Right atrium auricular region (tissue), 2 donors: Measurements from ENCODE around the gene CTSE. TPM values are rescaled to one million over a fixed set of nuclear protein-coding genes. Genes with fewer than 3 reads are reported as not detected.
"Not testable (repeated sequence)": the region's sequence is repeated elsewhere in the genome, so short reads cannot be mapped to it uniquely, and the experiment has no call there.

Experiments used
- DNase-seq: peaks from one replicate; pipeline ENCODE4 v3.0.0-alpha.2; 2019; ENCODE audit warnings: low spot score
- H3K27ac ChIP-seq, 2 donors: fragments of 200-600 bp; sonication (generic); 1 replicate in 1 of 2; 2 replicates in 1 of 2; pipeline ENCODE4 v1.5.1; 2016 to 2019
- H3K27me3 ChIP-seq, 2 donors: fragments of 200-600 bp; sonication (generic); one replicate each; pipeline versions ENCODE4 v1.5.1 to v1.6.0; 2017 to 2019
- H3K36me3 ChIP-seq: fragments of 200-600 bp; sonication (generic); one replicate; pipeline ENCODE4 v1.5.1; 2016
- H3K4me1 ChIP-seq, 2 donors: fragments of 200-600 bp; sonication (generic); one replicate each; pipeline versions ENCODE4 v1.5.1 to v1.6.0; 2017 to 2019
- H3K4me3 ChIP-seq, 2 donors: fragments of 200-600 bp; sonication (generic); 1 replicate in 1 of 2; 2 replicates in 1 of 2; pipeline ENCODE4 v1.5.1; 2017 to 2019; ENCODE audit warnings: mild to moderate bottlenecking in 1 of 2, moderate library complexity in 1 of 2
- H3K9me3 ChIP-seq, 2 donors: fragments of 200-600 bp; sonication (generic); one replicate each; pipeline ENCODE4 v1.5.1; 2019
- CTCF ChIP-seq, 2 donors: fragments of 200-600 bp; sonication (generic); IDR thresholded peaks; one replicate each; pipeline ENCODE4 v1.5.1; 2019; ENCODE audit warnings: antibody characterized with exemption in 2 of 2
- total RNA-seq, 2 donors: library from RNA; depleted of rRNA; stranded (reverse); fragments of >200 nt; gene quantifications; one replicate each; pipeline ENCODE4 v1.1.0, GENCODE V29; 2016

CTSE gene
- total RNA-seq, 2 donors from 2014 or later, result 1.1 TPM; not detected in 1

- no peaks in the 10 kb centered on the region for H3K27me3 ChIP-seq
- no peaks in the 10 kb centered on the region for H3K4me1 ChIP-seq
- no peaks in the 10 kb centered on the region for H3K9me3 ChIP-seq
- no peak for DNase-seq
- no peak overlapping the region for H3K27ac ChIP-seq
- TF ChIP-seq CTCF (IDR thresholded peaks at IDR 0.05), result no peak
- no peak overlapping the region for H3K4me3 ChIP-seq
- H3K36me3 ChIP-seq, result no peaks in the 10 kb centered on the region
Measured at GRCh38 chr1:206058927-206059292, 35.2 kb upstream of the CTSE start.

GRCh38 chr1:206058289-206058926, 34.7 kb upstream of the CTSE start:
- H3K4me1 ChIP-seq, DNase-seq, H3K4me3 ChIP-seq, H3K9me3 ChIP-seq, H3K27ac ChIP-seq, H3K36me3 ChIP-seq, H3K27me3 ChIP-seq: not testable (repeated sequence)

GRCh38 chr1:206055639-206056323, 32.1 kb upstream of the CTSE start:
- DNase-seq, H3K4me3 ChIP-seq, H3K27me3 ChIP-seq, H3K36me3 ChIP-seq, H3K27ac ChIP-seq, H3K4me1 ChIP-seq, H3K9me3 ChIP-seq: not testable (repeated sequence)

GRCh38 chr1:206055069-206055625, 31.5 kb upstream of the CTSE start:
- not testable (repeated sequence) for H3K27me3 ChIP-seq, H3K4me1 ChIP-seq, DNase-seq, H3K4me3 ChIP-seq, H3K27ac ChIP-seq, H3K36me3 ChIP-seq, H3K9me3 ChIP-seq

GRCh38 chr1:206053616-206054015, 29.9 kb upstream of the CTSE start:
- not testable (repeated sequence) for H3K9me3 ChIP-seq, H3K36me3 ChIP-seq, H3K27me3 ChIP-seq, H3K27ac ChIP-seq, H3K4me3 ChIP-seq, DNase-seq, H3K4me1 ChIP-seq

GRCh38 chr1:206052919-206053610, 29.4 kb upstream of the CTSE start, which contains the start of gene RHEX:
Gene RHEX (plus strand): TSS chr1:206053173. CDS start chr1:206097829, 44,656 bp downstream.
- not testable (repeated sequence) for H3K4me1 ChIP-seq, H3K9me3 ChIP-seq, DNase-seq, H3K27ac ChIP-seq, H3K27me3 ChIP-seq, H3K36me3 ChIP-seq, H3K4me3 ChIP-seq

GRCh38 chr1:206052231-206052865, 28.7 kb upstream of the CTSE start:
- not testable (repeated sequence) for DNase-seq, H3K27me3 ChIP-seq, H3K4me3 ChIP-seq, H3K27ac ChIP-seq, H3K36me3 ChIP-seq, H3K4me1 ChIP-seq, H3K9me3 ChIP-seq

GRCh38 chr1:206050655-206051235, 27.1 kb upstream of the CTSE start:
- Histone ChIP-seq H3K4me1 (no peaks in the 10 kb centered on the region), H3K27ac (no peak overlapping the region), H3K9me3 (no peaks in the 10 kb centered on the region), H3K4me3 (no peak overlapping the region), H3K36me3 (no peaks in the 10 kb centered on the region), H3K27me3 (no peaks in the 10 kb centered on the region)
- DNase-seq, result no peak
- no peak for TF ChIP-seq CTCF (IDR thresholded peaks at IDR 0.05)
